ENCODE data around the gene EXOC4.

The EXOC4 gene

GRCh38 chr7:133513608-133514007 lies 260.7 kb downstream of the EXOC4 start:
- no peak overlapping the region for H3K4me3 Mint-ChIP-seq
- no peak for TF ChIP-seq CTCF (IDR thresholded peaks at IDR 0.05; ENCODE audit: unreplicated experiment in 3 of 3)
- no peak overlapping the region for H3K27ac Mint-ChIP-seq
- no peaks in the 10 kb centered on the region for H3K27me3 Mint-ChIP-seq (ENCODE audit: low read depth)
- no peaks in the 10 kb centered on the region for H3K9me3 Mint-ChIP-seq
- H3K36me3 Mint-ChIP-seq (ENCODE audit: low read depth): peaks cover 12% of the 10 kb centered on the region
- no peaks in the 10 kb centered on the region for H3K4me1 Mint-ChIP-seq

DNA sequence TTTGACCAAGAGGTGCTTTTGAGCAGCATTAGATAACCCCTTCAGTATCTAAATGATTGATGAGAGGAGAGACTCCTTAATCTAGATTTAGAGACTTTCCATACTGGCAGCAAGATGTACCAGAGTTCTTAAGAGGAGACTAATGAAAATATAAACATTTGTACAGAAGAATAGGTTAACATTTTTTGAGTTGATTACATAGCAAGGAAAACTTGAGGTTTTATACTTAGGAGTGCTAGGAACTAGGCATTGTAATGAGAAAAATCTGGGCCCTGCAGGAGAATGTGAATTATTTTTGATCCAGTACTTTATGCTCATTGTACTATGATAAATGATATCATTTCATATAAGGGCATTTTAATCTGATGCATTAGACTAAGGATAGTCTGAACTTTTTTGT lies 261.7 kb downstream of the EXOC4 start:
- no peak overlapping the region for H3K4me3 Mint-ChIP-seq
- peaks cover 11% of the 10 kb centered on the region for H3K36me3 Mint-ChIP-seq (ENCODE audit: low read depth)
- no peaks in the 10 kb centered on the region for H3K9me3 Mint-ChIP-seq
- H3K4me1 Mint-ChIP-seq: no peaks in the 10 kb centered on the region
- no peak for TF ChIP-seq CTCF (IDR thresholded peaks at IDR 0.05; ENCODE audit: unreplicated experiment in 3 of 3)
- H3K27ac Mint-ChIP-seq: no peak overlapping the region
- no peaks in the 10 kb centered on the region for H3K27me3 Mint-ChIP-seq (ENCODE audit: low read depth)

GRCh38 chr7:133517766-133518165 lies 264.9 kb downstream of the EXOC4 start:
- Mint-ChIP-seq H3K27ac (no peak overlapping the region), H3K4me1 (no peaks in the 10 kb centered on the region), H3K9me3 (no peaks in the 10 kb centered on the region), H3K4me3 (no peak overlapping the region), H3K36me3 (ENCODE audit: low read depth) (peaks cover 3% of the 10 kb centered on the region), H3K27me3 (ENCODE audit: low read depth) (no peaks in the 10 kb centered on the region)
- no peak for TF ChIP-seq CTCF (IDR thresholded peaks at IDR 0.05; ENCODE audit: unreplicated experiment in 3 of 3)

DNA sequence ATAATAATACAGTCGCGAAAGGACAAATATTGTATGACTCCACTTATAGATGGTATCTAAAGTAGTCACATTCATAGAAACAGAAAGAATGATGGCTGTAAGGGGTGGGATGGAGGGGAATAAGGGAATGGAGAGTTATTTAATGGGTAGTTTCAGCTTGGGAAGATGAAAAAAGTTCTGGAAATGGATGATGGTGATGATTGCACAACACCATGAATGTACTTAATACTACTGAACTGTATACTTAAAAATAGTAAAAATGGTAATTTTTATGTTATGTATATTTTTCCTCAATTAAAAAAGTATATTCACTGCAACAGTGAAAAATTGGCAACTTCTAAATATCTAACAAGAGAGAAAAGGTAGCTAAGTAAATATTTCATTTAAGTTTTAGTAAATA lies 265.8 kb downstream of the EXOC4 start:
- peaks cover 3% of the 10 kb centered on the region for H3K36me3 Mint-ChIP-seq (ENCODE audit: low read depth)
- H3K9me3 Mint-ChIP-seq: no peaks in the 10 kb centered on the region
- H3K27ac Mint-ChIP-seq: no peak overlapping the region
- H3K4me1 Mint-ChIP-seq: no peaks in the 10 kb centered on the region
- H3K27me3 Mint-ChIP-seq (ENCODE audit: low read depth): no peaks in the 10 kb centered on the region
- TF ChIP-seq CTCF (IDR thresholded peaks at IDR 0.05; ENCODE audit: unreplicated experiment in 3 of 3): no peak
- H3K4me3 Mint-ChIP-seq: no peak overlapping the region

DNA sequence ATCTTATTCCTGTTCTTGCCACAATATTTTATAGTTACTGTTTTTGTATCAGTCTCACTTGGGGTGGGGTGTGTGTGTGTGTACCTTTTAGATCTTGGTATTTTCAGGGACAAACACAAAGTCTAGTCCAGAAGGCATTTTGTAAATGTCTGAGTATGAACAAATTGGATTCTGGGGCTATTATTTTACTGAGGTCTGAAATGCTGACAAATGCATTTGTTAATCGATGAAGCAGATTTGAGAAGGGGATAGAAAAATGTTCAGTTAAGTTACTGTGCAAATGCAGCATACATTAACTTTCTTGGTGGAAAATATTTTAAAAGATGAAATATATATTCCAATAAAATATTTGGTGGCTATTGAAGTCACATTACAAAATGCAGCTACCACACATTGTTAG lies 267.4 kb downstream of the EXOC4 start:
- no peak overlapping the region for H3K27ac Mint-ChIP-seq
- TF ChIP-seq CTCF (IDR thresholded peaks at IDR 0.05; ENCODE audit: unreplicated experiment in 3 of 3): no peak
- no peaks in the 10 kb centered on the region for H3K27me3 Mint-ChIP-seq (ENCODE audit: low read depth)
- no peaks in the 10 kb centered on the region for H3K4me1 Mint-ChIP-seq
- H3K4me3 Mint-ChIP-seq: no peak overlapping the region
- H3K36me3 Mint-ChIP-seq (ENCODE audit: low read depth): peaks cover 3% of the 10 kb centered on the region
- H3K9me3 Mint-ChIP-seq: no peaks in the 10 kb centered on the region

DNA sequence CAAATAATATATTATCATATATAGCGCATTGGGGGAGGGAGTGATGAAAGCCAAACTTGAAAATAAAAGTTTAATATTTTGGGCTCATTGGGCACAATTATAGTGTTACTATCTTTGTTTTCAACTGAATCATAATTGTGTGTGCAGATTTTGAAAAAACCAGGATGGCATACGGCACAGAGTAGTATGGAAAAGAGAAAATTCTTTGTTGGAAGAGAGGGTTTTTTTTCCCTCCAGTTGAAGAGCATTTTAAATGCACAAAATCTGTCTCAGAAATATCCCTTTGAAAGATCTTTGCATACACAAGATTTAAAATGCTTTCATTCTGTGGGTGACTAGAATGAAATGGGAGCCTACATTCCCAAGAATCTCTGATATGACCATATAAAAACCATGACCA lies 269.6 kb downstream of the EXOC4 start:
- Mint-ChIP-seq H3K4me1 (no peaks in the 10 kb centered on the region), H3K27ac (no peak overlapping the region), H3K36me3 (ENCODE audit: low read depth) (no peaks in the 10 kb centered on the region), H3K4me3 (no peak overlapping the region), H3K27me3 (ENCODE audit: low read depth) (no peaks in the 10 kb centered on the region), H3K9me3 (no peaks in the 10 kb centered on the region)
- no peak for TF ChIP-seq CTCF (IDR thresholded peaks at IDR 0.05; ENCODE audit: unreplicated experiment in 3 of 3)

Measured in nephron (organoid).